ENCODE data around the gene MCFD2.

The MCFD2 gene

DNA sequence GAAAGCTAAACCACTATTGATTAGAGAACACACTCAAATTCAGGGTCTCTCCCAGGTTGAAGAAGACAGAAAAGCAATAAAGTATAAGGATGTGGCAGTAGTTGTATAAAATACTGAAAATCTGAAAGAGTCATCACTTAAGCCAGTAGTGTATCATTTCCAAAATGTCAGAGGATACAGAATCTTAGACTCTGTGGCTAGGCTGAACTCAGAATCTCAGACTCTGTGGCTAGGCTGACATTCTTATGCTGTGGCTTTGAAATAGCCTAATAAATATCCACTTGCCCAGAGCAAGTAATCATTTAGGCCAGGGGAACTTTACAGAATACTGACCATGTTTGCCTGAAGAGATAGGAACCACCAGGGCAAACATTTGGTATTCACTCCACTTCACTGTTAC is 13.1 kb downstream of the MCFD2 start:
- Mint-ChIP-seq H3K9me3 (no peaks in the 10 kb centered on the region), H3K4me3 (no peak overlapping the region), H3K27me3 (ENCODE audit: low read depth) (no peaks in the 10 kb centered on the region), H3K27ac (no peak overlapping the region), H3K36me3 (ENCODE audit: low read depth) (peaks cover 35% of the 10 kb centered on the region), H3K4me1 (no peaks in the 10 kb centered on the region)
- TF ChIP-seq, protein P1, sequence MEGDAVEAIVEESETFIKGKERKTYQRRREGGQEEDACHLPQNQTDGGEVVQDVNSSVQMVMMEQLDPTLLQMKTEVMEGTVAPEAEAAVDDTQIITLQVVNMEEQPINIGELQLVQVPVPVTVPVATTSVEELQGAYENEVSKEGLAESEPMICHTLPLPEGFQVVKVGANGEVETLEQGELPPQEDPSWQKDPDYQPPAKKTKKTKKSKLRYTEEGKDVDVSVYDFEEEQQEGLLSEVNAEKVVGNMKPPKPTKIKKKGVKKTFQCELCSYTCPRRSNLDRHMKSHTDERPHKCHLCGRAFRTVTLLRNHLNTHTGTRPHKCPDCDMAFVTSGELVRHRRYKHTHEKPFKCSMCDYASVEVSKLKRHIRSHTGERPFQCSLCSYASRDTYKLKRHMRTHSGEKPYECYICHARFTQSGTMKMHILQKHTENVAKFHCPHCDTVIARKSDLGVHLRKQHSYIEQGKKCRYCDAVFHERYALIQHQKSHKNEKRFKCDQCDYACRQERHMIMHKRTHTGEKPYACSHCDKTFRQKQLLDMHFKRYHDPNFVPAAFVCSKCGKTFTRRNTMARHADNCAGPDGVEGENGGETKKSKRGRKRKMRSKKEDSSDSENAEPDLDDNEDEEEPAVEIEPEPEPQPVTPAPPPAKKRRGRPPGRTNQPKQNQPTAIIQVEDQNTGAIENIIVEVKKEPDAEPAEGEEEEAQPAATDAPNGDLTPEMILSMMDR (IDR thresholded peaks at IDR 0.05; ENCODE audit: unreplicated experiment in 3 of 3): no peak

DNA sequence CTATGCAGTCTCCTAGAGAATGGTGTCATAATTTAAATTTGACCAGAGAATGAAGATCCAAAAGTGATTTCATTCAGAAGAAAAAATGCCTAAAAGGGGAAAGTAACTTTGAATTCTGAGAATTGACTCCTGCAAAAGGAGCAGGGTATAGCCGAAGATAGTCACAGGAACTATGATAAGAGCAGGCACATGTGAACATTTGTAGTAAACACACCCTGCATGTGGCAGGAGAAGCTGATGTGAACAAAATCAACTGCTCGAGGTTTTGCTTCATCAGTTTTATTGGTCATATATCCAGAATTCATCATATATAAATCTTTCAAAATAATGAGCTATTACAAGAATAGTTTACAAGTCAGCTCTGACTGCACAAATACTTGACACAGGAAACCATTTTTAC is 14.0 kb downstream of the MCFD2 start:
- Mint-ChIP-seq H3K36me3 (ENCODE audit: low read depth) (peaks cover 27% of the 10 kb centered on the region), H3K9me3 (no peaks in the 10 kb centered on the region)

DNA sequence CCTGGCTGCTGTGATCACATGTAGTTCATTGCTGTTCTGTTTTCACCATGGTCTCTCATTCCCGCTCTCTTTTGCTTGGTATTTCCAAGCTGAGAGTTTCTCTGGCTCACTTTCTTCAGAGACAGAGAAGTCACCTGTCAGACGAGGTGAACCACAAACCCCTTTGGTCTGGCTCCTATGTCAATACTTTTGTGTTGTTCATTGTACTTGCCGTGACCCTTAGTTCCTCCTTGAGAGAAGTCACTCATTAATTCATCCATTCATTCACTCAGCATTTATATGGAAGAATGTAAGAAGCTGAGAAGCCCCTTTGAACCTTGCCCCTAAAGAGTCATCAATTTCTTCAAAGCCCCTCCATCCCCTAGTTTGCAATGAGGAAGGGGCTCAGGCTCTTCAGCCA is 15.2 kb downstream of the MCFD2 start:
- Mint-ChIP-seq H3K27ac (no peak overlapping the region), H3K9me3 (no peaks in the 10 kb centered on the region), H3K4me1 (no peaks in the 10 kb centered on the region), H3K4me3 (no peak overlapping the region), H3K27me3 (ENCODE audit: low read depth) (no peaks in the 10 kb centered on the region), H3K36me3 (ENCODE audit: low read depth) (peaks cover 21% of the 10 kb centered on the region)
- TF ChIP-seq, protein P1 (IDR thresholded peaks at IDR 0.05; ENCODE audit: unreplicated experiment in 3 of 3): no peak

More for the DNA sequence above, 14.0 kb downstream of the MCFD2 start:
- TF ChIP-seq, protein P1 (IDR thresholded peaks at IDR 0.05; ENCODE audit: unreplicated experiment in 3 of 3): no peak
- Mint-ChIP-seq H3K4me1 (no peaks in the 10 kb centered on the region), H3K27ac (no peak overlapping the region), H3K27me3 (ENCODE audit: low read depth) (no peaks in the 10 kb centered on the region), H3K4me3 (no peak overlapping the region)

DNA sequence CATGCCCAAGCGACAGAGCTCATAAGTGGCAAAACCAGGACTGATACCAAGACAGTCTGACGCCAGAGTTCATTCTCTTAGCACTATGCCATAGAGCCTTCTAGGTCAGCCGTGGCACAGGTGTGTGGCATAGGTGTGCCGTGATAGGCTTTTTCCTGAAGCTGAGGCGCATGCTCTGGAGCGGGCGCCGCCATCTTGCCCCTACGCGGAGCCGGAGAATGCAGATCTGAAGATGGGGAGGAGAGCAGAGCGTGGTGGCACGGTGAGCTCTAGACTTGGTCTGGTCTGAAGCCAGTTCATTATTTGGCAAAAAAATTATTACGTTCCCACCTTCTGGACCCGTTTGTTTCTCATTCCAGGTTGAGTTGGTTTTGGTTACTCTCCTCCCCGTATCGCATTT is 16.6 kb downstream of the MCFD2 start:
- no peaks in the 10 kb centered on the region for H3K4me1 Mint-ChIP-seq
- no peaks in the 10 kb centered on the region for H3K27me3 Mint-ChIP-seq (ENCODE audit: low read depth)
- peaks cover 10% of the 10 kb centered on the region for H3K36me3 Mint-ChIP-seq (ENCODE audit: low read depth)
- TF ChIP-seq, protein P1 (IDR thresholded peaks at IDR 0.05; ENCODE audit: unreplicated experiment in 3 of 3): no peak
- no peak overlapping the region for H3K27ac Mint-ChIP-seq
- no peak overlapping the region for H3K4me3 Mint-ChIP-seq
- no peaks in the 10 kb centered on the region for H3K9me3 Mint-ChIP-seq

DNA sequence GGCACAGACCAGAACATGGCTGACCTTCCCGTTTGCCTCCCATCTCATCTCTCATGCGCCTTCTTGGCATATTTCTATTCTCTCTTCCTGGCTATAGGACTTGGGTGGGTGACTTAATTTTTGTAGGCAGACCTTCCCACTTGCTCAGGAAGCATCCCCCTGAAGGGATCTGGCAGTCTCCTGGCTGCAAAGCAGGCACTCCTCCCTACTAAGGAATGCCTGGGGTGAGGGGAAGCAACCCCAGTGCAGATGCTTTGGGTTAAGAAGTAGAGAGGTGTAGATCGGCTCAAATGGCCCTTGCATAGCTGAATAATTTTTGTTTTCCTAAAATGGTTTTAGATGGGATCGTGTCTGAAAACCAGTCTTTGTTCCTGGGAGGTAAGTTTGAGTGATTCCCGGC is 17.6 kb downstream of the MCFD2 start:
- Mint-ChIP-seq H3K4me1 (no peaks in the 10 kb centered on the region), H3K4me3 (no peak overlapping the region), H3K36me3 (ENCODE audit: low read depth) (peaks cover 1% of the 10 kb centered on the region), H3K27ac (peak overlapping the region in 2 of 3 experiments; percentile 9 to 42), H3K27me3 (ENCODE audit: low read depth) (no peaks in the 10 kb centered on the region), H3K9me3 (no peaks in the 10 kb centered on the region)
- TF ChIP-seq, protein P1 (IDR thresholded peaks at IDR 0.05; ENCODE audit: unreplicated experiment in 3 of 3): no peak

DNA sequence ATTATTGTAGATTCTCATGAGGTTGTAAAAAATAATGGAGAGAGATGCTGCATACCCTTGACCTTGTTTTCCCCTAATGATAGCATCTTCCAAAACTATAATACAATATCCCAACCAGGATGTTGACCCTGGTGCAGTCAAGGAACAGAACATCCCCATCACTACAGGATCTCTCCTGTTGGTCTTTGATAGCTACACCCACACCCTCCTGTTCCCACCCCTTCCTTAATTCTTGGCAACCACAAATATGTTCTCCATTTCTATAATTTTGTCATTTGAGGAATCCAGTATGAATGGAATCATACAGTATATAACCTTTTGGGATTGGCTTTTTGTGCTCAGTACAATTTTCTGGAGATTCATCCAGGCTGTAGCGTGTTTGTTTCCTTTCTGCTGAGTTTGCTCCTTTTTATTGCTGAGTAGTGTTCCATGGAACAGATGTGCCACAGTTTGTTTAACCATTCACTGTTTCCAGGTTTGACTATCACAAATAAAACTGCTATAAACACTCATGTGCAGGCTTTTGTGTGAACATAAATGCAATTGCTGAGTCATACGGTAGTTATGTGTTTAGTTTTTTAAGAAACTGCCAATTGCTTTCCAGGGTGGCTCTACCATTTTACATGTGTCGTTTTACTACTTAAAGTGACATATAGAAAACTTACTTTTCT is 22.2 kb downstream of the MCFD2 start:
- H3K4me3 Mint-ChIP-seq: no peak overlapping the region
- H3K9me3 Mint-ChIP-seq: no peaks in the 10 kb centered on the region
- no peaks in the 10 kb centered on the region for H3K27me3 Mint-ChIP-seq (ENCODE audit: low read depth)
- H3K4me1 Mint-ChIP-seq: peaks cover 7% of the 10 kb centered on the region
- TF ChIP-seq, protein P1 (IDR thresholded peaks at IDR 0.05; ENCODE audit: unreplicated experiment in 3 of 3): no peak
- H3K36me3 Mint-ChIP-seq (ENCODE audit: low read depth): no peaks in the 10 kb centered on the region
- H3K27ac Mint-ChIP-seq: no peak overlapping the region
